GM12878 (cell line): ENCODE data around the gene RTEL1. TPM values are rescaled to one million over a fixed set of nuclear protein-coding genes. Genes with fewer than 3 reads are reported as not detected.

Source experiments
- ATAC-seq: fragments of 200-7000 bp; cut with Tn5 transposase; 3 replicates; pipeline ENCODE4 v1.9.1; 2020; ENCODE audit warnings: mild to moderate bottlenecking, moderate library complexity
- BruUV-seq: library from RNA; stranded (reverse); fragments of 400-500 nt; replicated peaks from 2 replicates; lab custom pipeline; 2021; lab: Mats Ljungman, UMichigan
- CTCF ChIA-PET: fragments of 300-600 bp; sonication (Branson Sonifier 250); formaldehyde crosslinking; extraction: SDS; loops from one replicate; lab custom pipeline; 2021; ENCODE audit warnings: inconsistent platforms; lab: Yijun Ruan, JAX
- POLR2A ChIA-PET: fragments of 350-600 bp; formaldehyde crosslinking; extraction: SDS; loops from one replicate; lab custom pipeline; 2021; ENCODE audit warnings: inconsistent platforms; lab: Charles Lee
- RAD21 ChIA-PET: fragments of 300-600 bp; sonication (Branson Sonifier 250); formaldehyde crosslinking; loops from one replicate; lab custom pipeline; 2023; ENCODE audit warnings: antibody characterized with exemption; ENCODE audit not compliant: unreplicated experiment; lab: Charles Lee
- SMC1A ChIA-PET: fragments of 300-600 bp; sonication (Branson Sonifier 250); formaldehyde crosslinking; loops from one replicate; lab custom pipeline; 2023; ENCODE audit not compliant: unreplicated experiment, uncharacterized antibody; lab: Charles Lee
- DNase-seq: peaks from one replicate; pipeline ENCODE4 v3.0.0-alpha.2; 2011; ENCODE audit warnings: low read depth, low spot score
- FAIRE-seq: peaks from 3 replicates; lab custom pipeline; 2011; peaks lifted over from hg19 to GRCh38; lab: Jason Lieb, UNC
- H2AFZ ChIP-seq: 2 replicates; pipeline ENCODE4 v1.6.0; 2011; ENCODE audit warnings: low read depth, low read length, control low read depth; ENCODE audit not compliant: control insufficient read depth
- H3K27ac ChIP-seq: 2 replicates; pipeline ENCODE4 v1.5.1; 2011; ENCODE audit warnings: control low read depth; ENCODE audit not compliant: control insufficient read depth, insufficient read depth
- H3K27me3 ChIP-seq, 2 experiments: replicated peaks in 1 of 2; 2 replicates each; pipeline versions ENCODE4 v1.6.0 to v1.6.1; 2011; ENCODE audit warnings: low read length in 1 of 2; ENCODE audit not compliant: control insufficient read depth in 2 of 2, insufficient read depth in 2 of 2
- H3K36me3 ChIP-seq, 2 experiments: 2 replicates each; pipeline ENCODE4 v1.5.1; 2011; ENCODE audit warnings: low read length in 1 of 2; ENCODE audit not compliant: control insufficient read depth in 2 of 2, insufficient read depth in 2 of 2
- H3K4me1 ChIP-seq: 2 replicates; pipeline ENCODE4 v1.6.1; 2011; ENCODE audit warnings: mild to moderate bottlenecking, low read length, moderate library complexity, mixed read lengths; ENCODE audit not compliant: control insufficient read depth, insufficient read depth
- H3K4me2 ChIP-seq: 2 replicates; pipeline ENCODE4 v1.6.0; 2011; ENCODE audit warnings: control low read depth; ENCODE audit not compliant: control insufficient read depth, insufficient read depth
- H3K4me3 ChIP-seq: fragments of 200-600 bp; sonication (generic); 2 replicates; pipeline ENCODE4 v1.5.1; 2016
- H3K79me2 ChIP-seq: 2 replicates; pipeline ENCODE4 v1.6.0; 2011; ENCODE audit warnings: low read length; ENCODE audit not compliant: control insufficient read depth, insufficient read depth
- H3K9ac ChIP-seq: 2 replicates; pipeline ENCODE4 v1.8.0; 2011; ENCODE audit warnings: low read length, control low read depth, mixed read lengths; ENCODE audit not compliant: control insufficient read depth, insufficient read depth
- H3K9me3 ChIP-seq: replicated peaks from 3 replicates; pipeline ENCODE4 v1.5.1; 2011; ENCODE audit warnings: mild to moderate bottlenecking, low read length; ENCODE audit not compliant: control insufficient read depth, insufficient read depth
- H4K20me1 ChIP-seq: 2 replicates; pipeline ENCODE4 v1.6.0; 2011; ENCODE audit not compliant: control insufficient read depth, insufficient read depth
- ATF3 ChIP-seq: IDR thresholded peaks from 2 replicates; pipeline ENCODE4 v1.6.1; 2011; ENCODE audit warnings: low read depth, mild to moderate bottlenecking, low read length, moderate library complexity, borderline replicate concordance; ENCODE audit errors: extremely low read depth
- ATF7 ChIP-seq: fragments of 450-650 bp; IDR thresholded peaks from 2 replicates; pipeline ENCODE4 v1.6.1; 2016; ENCODE audit warnings: low read depth, mild to moderate bottlenecking
- BCL3 ChIP-seq: IDR thresholded peaks from 2 replicates; pipeline ENCODE4 v1.6.1; 2011; ENCODE audit warnings: borderline replicate concordance, low read depth, mild to moderate bottlenecking, moderate library complexity, low read length; ENCODE audit not compliant: insufficient read depth, poor library complexity, severe bottlenecking
- CTCF ChIP-seq, 3 experiments: IDR thresholded peaks in 2 of 3; conservative IDR thresholded peaks in 1 of 3; 2 replicates each; pipeline ENCODE4 v1.5.1; 2011; ENCODE audit warnings: low read depth in 3 of 3, low read length in 3 of 3, mild to moderate bottlenecking in 3 of 3, control low read depth in 2 of 3, moderate library complexity in 2 of 3, inconsistent platforms in 1 of 3, mixed read lengths in 1 of 3; ENCODE audit not compliant: control insufficient read depth in 2 of 3, insufficient read depth in 1 of 3; ENCODE audit errors: extremely low read depth in 1 of 3
- E2F8 ChIP-seq: fragments of 450-650 bp; IDR thresholded peaks from 2 replicates; pipeline ENCODE4 v1.6.1; 2018; ENCODE audit warnings: mild to moderate bottlenecking, low read depth, moderate library complexity; ENCODE audit not compliant: partially characterized antibody
- ETV6 ChIP-seq, 2 experiments: fragments of 450-650 bp in 1 of 2; IDR thresholded peaks in 1 of 2; conservative IDR thresholded peaks in 1 of 2; 2 replicates each; pipeline ENCODE4 v1.6.1; 2014; ENCODE audit warnings: antibody characterized with exemption in 1 of 2, borderline replicate concordance in 1 of 2, low read depth in 1 of 2, mild to moderate bottlenecking in 1 of 2, moderate library complexity in 1 of 2
- JUND ChIP-seq: IDR thresholded peaks from 2 replicates; pipeline ENCODE4 v1.6.1; 2012; ENCODE audit warnings: low read depth, mild to moderate bottlenecking, low read length, improper control_type of control experiment, moderate library complexity
- NFXL1 ChIP-seq: fragments of 450-650 bp; IDR thresholded peaks from 2 replicates; pipeline ENCODE4 v1.6.1; 2017; ENCODE audit warnings: antibody characterized with exemption, mild to moderate bottlenecking, borderline replicate concordance
- RAD21 ChIP-seq: IDR thresholded peaks from 2 replicates; pipeline ENCODE4 v1.6.1; 2011; ENCODE audit warnings: mild to moderate bottlenecking, low read depth, low read length, moderate library complexity; ENCODE audit not compliant: insufficient read depth
- RFX5 ChIP-seq: IDR thresholded peaks from 2 replicates; pipeline ENCODE4 v1.6.1; 2011; ENCODE audit warnings: low read depth, low read length, improper control_type of control experiment
- SIN3A ChIP-seq: IDR thresholded peaks from 2 replicates; pipeline ENCODE4 v1.6.1; 2012; ENCODE audit warnings: low read depth, low read length, improper control_type of control experiment
- YY1 ChIP-seq: IDR thresholded peaks from 2 replicates; pipeline ENCODE4 v1.6.1; 2011; ENCODE audit warnings: low read depth, mild to moderate bottlenecking, low read length
- ZBED1 ChIP-seq: IDR thresholded peaks from 2 replicates; pipeline ENCODE4 v1.6.1; 2016; ENCODE audit warnings: borderline replicate concordance
- WGBS: methylation state at CpG from one replicate; pipeline ENCODE4 v1.1.6; 2016; ENCODE audit warnings: low lambda C conversion rate; ENCODE audit not compliant: insufficient replicate concordance, insufficient coverage; ENCODE audit errors: missing lambda C conversion rate; 5-methylcytosine and 5-hydroxymethylcytosine counted together
- in situ Hi-C: fragments of 300-500 bp; cut with MboI; formaldehyde crosslinking; loops from 9 replicates; pipeline ENCODE4 v1.14.3; 2018; ENCODE audit warnings: mixed read lengths
- intact Hi-C: fragments of 100-400 bp; cut with micrococcal nuclease; formaldehyde crosslinking; loops from one replicate; pipeline ENCODE4 v1.14.2; 2022; ENCODE audit not compliant: unreplicated experiment
- polyA plus RNA-seq, 11 experiments: library from polyadenylated mRNA; depleted of rRNA in 4 of 11; unstranded in 6 of 11; stranded (reverse) in 5 of 11; fragments of >200 nt; fragmentation: Nextera tagmentation in 4 of 11; fragmentation: Illumina TruSeq in 1 of 11; extraction: Ambion mirVana in 4 of 11; extraction: Trizol in 1 of 11; gene quantifications; 1 replicate in 1 of 11; 2 replicates in 10 of 11; pipeline versions ENCODE4 v1.2.1 to v1.2.3, GENCODE V29; 2011 to 2016; ENCODE audit warnings: inconsistent platforms in 2 of 11, missing spikeins in 2 of 11, low read depth in 1 of 11
- total RNA-seq, 4 experiments: library from RNA; depleted of rRNA in 3 of 4; stranded (reverse); fragments of >200 nt in 3 of 4; fragmentation: Illumina TruSeq in 1 of 4; extraction: Trizol in 1 of 4; gene quantifications; 2 replicates each; pipeline versions ENCODE4 v1.2.1 to v1.2.3, GENCODE V29; 2013 to 2021

Gene RTEL1
- total and polyA plus RNA-seq, 10 of the 15 experiments (the other 5 are each of a cell fraction or from before 2014, with no cell fraction given), result 0.40 to 37.2 (median 15.6) TPM; not detected in 1

- Histone ChIP-seq H3K79me2 (peaks cover 10% of the 10 kb centered on the region), H3K27ac (peak overlapping the region; percentile 84), H3K36me3 (peaks cover 0 to 2% of the 10 kb centered on the region in 2 experiments; a peak in 2 of 4 replicates), H3K4me1 (peaks cover 8% of the 10 kb centered on the region), H3K9me3 (no peaks in the 10 kb centered on the region), H2AFZ (peak overlapping the region; percentile 87), H3K9ac (peak overlapping the region; percentile 78), H3K4me2 (peak overlapping the region; percentile 85), H4K20me1 (no peaks in the 10 kb centered on the region), H3K27me3 (peaks cover 2 to 7% of the 10 kb centered on the region in 2 experiments; a peak in 2 of 4 replicates), H3K4me3 (peak overlapping the region; percentile 93)
- ChIA-PET POLR2A (interaction anchor here (0.8 to 1.5 kb wide), 6 partner anchors 9 to 120 kb away, joined by 3 to 13 read pairs (median 4); partner anchors contain the start of genes ARFRP1, GMEB2, HELZ2 and PTK6), SMC1A (interaction anchor here (1.7 to 1.8 kb wide), 2 partner anchors 16 to 119 kb away, joined by 7 to 13 read pairs; partner anchors contain the start of gene PTK6), CTCF (interaction anchor here (0.8 to 2.2 kb wide), 8 partner anchors 9 to 209 kb away, joined by 3 to 10 read pairs (median 4); partner anchors contain the start of genes ARFRP1, LIME1, PTK6 and TPD52L2), RAD21 (interaction anchor here (0.7 to 1.5 kb wide), 8 partner anchors 9 to 239 kb away, joined by 3 to 24 read pairs (median 4); partner anchors contain the start of genes LIME1, PTK6 and TPD52L2)
- peak; percentile 10 for ATAC-seq
- 6% methylated on average over 31 of the region's 31 CpGs for WGBS
- no peak for DNase-seq
- 0 out of 2 replicates have a peak, but pooled peaks have one; percentile 56 for TF ChIP-seq NFXL1
- TF ChIP-seq ETV6 (conservative IDR thresholded peaks at IDR 0.05 in 1 of 2, IDR thresholded peaks at IDR 0.05 in 1 of 2; ENCODE audit: borderline replicate concordance in 1 of 2, low read depth in 1 of 2), result peak in 1 of 2 experiments; percentile 85; a peak in 1 of 4 replicates
- TF ChIP-seq RAD21, result no peak
- TF ChIP-seq BCL3, result no peak
- TF ChIP-seq ATF3, result no peak
- 0 out of 6 replicates have a peak, but pooled peaks of 1 of the 3 experiments have one; percentile 8 for TF ChIP-seq CTCF (IDR thresholded peaks at IDR 0.05 in 2 of 3, conservative IDR thresholded peaks at IDR 0.05 in 1 of 3; ENCODE audit: control insufficient read depth in 2 of 3, extremely low read depth in 1 of 3, insufficient read depth in 1 of 3, low read depth in 3 of 3, low read length in 3 of 3)
- no peak for TF ChIP-seq RFX5
- TF ChIP-seq ATF7, result no peak
- TF ChIP-seq YY1, result no peak
- TF ChIP-seq SIN3A, result no peak
- no peak for TF ChIP-seq E2F8
- no peak for TF ChIP-seq ZBED1
- TF ChIP-seq JUND, result no peak
- in situ Hi-C loops, result no loop called here
- no peak for FAIRE-seq
- intact Hi-C loops, result no loop called here
- no TSS peak for BruUV-seq
Observed at GRCh38 chr20:63657260-63657936, 714 bp upstream of the RTEL1 start.
